ENCODE measurements around the gene LRRC7. TPM values are rescaled to one million over a fixed set of nuclear protein-coding genes. Genes with fewer than 3 reads are reported as not detected.

The LRRC7 gene
- total and polyA plus RNA-seq, 2 donors from 2014 or later, result 0.19 to 0.37 TPM

DNA sequence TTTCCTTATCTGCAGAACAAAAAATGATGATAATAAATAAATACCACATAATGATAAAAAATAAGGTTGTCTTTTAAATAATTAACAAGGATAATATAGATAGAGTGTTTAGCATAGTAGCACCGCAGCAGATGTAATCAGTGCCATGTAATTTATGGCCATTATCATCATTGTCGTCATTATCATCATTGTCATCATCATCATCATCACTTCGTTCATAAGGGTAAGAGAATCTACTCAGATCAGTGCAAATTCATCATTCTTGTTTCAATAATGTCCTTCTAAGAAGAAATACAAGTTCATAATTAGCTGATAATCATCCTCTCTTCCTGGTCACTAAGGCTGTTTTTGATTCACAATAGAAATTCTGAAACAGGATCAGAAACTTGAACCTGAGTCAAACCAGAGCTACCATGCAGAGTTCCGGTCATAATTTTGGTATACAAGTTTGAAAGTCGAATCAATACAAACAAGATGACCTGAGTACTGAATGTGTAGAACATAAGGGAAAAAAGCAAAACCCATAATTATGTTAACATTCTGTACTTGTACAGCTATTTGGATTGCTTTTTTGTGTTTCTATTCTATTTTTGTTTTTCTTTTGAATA, 465.6 kb downstream of the LRRC7 start:
- no peak for DNase-seq
- Histone ChIP-seq H3K27me3 (ENCODE audit: control insufficient read depth, insufficient read depth, low read length) (no peaks in the 10 kb centered on the region), H3K4me1 (ENCODE audit: control insufficient read depth in 2 of 3, insufficient read depth in 2 of 3, low read depth in 1 of 3, low read length in 3 of 3) (no peaks in the 10 kb centered on the region), H3K4me3 (ENCODE audit: low read length in 3 of 3) (no peak overlapping the region), H3K9ac (ENCODE audit: low read length in 3 of 3) (no peak overlapping the region), H3K36me3 (ENCODE audit: control insufficient read depth in 2 of 3, insufficient read depth in 3 of 3, low read length in 3 of 3) (no peaks in the 10 kb centered on the region), H3K9me3 (ENCODE audit: control insufficient read depth in 2 of 3, insufficient read depth in 1 of 3, low read length in 3 of 3) (no peaks in the 10 kb centered on the region), H3K27ac (ENCODE audit: low read depth in 2 of 2, low read length in 2 of 2) (no peak overlapping the region)
- no peak for FAIRE-seq
- TF ChIP-seq, protein P1, sequence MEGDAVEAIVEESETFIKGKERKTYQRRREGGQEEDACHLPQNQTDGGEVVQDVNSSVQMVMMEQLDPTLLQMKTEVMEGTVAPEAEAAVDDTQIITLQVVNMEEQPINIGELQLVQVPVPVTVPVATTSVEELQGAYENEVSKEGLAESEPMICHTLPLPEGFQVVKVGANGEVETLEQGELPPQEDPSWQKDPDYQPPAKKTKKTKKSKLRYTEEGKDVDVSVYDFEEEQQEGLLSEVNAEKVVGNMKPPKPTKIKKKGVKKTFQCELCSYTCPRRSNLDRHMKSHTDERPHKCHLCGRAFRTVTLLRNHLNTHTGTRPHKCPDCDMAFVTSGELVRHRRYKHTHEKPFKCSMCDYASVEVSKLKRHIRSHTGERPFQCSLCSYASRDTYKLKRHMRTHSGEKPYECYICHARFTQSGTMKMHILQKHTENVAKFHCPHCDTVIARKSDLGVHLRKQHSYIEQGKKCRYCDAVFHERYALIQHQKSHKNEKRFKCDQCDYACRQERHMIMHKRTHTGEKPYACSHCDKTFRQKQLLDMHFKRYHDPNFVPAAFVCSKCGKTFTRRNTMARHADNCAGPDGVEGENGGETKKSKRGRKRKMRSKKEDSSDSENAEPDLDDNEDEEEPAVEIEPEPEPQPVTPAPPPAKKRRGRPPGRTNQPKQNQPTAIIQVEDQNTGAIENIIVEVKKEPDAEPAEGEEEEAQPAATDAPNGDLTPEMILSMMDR (IDR thresholded peaks at IDR 0.05; ENCODE audit: borderline replicate concordance, extremely low read depth, insufficient read depth), result no peak
- intact Hi-C loops (cut with DNase I), result no loop called here

DNA sequence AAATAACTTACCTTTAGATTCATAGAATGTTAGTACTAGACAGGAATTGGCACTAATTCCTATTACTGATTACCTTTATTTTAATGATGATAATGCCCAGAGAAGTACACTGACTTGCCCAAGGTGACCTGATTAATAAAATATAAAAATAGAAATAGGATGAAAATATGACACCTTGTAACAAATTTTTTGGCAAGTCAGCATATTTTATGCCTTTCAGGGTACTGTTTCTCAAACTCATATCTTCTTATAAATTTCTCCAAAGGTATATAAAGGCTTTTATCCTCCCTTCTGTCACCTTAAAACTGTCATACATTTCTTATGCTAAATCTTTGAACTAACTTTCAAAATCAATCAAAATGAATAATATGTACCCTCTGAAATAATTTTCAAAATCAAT, 466.2 kb downstream of the LRRC7 start:
- DNase-seq, result no peak
- TF ChIP-seq, protein P1 (IDR thresholded peaks at IDR 0.05; ENCODE audit: borderline replicate concordance, extremely low read depth, insufficient read depth), result no peak
- Histone ChIP-seq H3K9ac (ENCODE audit: low read length in 3 of 3) (no peak overlapping the region), H3K36me3 (ENCODE audit: control insufficient read depth in 2 of 3, insufficient read depth in 3 of 3, low read length in 3 of 3) (no peaks in the 10 kb centered on the region), H3K9me3 (ENCODE audit: control insufficient read depth in 2 of 3, insufficient read depth in 1 of 3, low read length in 3 of 3) (no peaks in the 10 kb centered on the region), H3K4me1 (ENCODE audit: control insufficient read depth in 2 of 3, insufficient read depth in 2 of 3, low read depth in 1 of 3, low read length in 3 of 3) (no peaks in the 10 kb centered on the region), H3K27ac (ENCODE audit: low read depth in 2 of 2, low read length in 2 of 2) (no peak overlapping the region), H3K27me3 (ENCODE audit: control insufficient read depth, insufficient read depth, low read length) (no peaks in the 10 kb centered on the region), H3K4me3 (ENCODE audit: low read length in 3 of 3) (no peak overlapping the region)
- intact Hi-C loops (cut with DNase I), result no loop called here
- FAIRE-seq, result no peak

DNA sequence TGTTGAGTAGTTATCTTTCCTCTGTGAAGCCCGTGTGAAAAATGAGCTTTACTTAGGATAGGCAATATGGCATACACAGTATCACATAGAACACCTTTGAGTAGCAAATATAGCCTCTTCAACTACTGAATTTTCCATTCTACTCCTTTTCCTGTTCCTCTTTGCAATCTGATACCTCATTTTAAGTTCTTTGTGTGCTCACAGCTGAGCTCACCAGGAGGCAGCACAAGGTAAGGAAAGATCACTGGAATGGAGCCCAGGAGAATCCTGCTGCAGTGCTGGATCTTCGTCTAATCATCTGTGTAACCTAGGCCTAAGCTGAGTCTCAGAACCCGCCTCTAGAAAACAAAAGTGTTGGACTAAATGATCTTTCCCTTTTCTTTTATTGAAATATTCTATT, 466.7 kb downstream of the LRRC7 start:
- TF ChIP-seq, protein P1 (IDR thresholded peaks at IDR 0.05; ENCODE audit: borderline replicate concordance, extremely low read depth, insufficient read depth), result no peak
- no peaks in the 10 kb centered on the region for H3K9me3 ChIP-seq (ENCODE audit: control insufficient read depth in 2 of 3, insufficient read depth in 1 of 3, low read length in 3 of 3)
- no peaks in the 10 kb centered on the region for H3K27me3 ChIP-seq (ENCODE audit: control insufficient read depth, insufficient read depth, low read length)
- H3K9ac ChIP-seq (ENCODE audit: low read length in 3 of 3), result no peak overlapping the region
- no peak for FAIRE-seq
- peak in 3 of 5 donors; percentile 9 to 34 (median 10) for DNase-seq
- no peaks in the 10 kb centered on the region for H3K4me1 ChIP-seq (ENCODE audit: control insufficient read depth in 2 of 3, insufficient read depth in 2 of 3, low read depth in 1 of 3, low read length in 3 of 3)
- H3K4me3 ChIP-seq (ENCODE audit: low read length in 3 of 3), result no peak overlapping the region
- intact Hi-C loops (cut with DNase I), result no loop called here
- H3K27ac ChIP-seq (ENCODE audit: low read depth in 2 of 2, low read length in 2 of 2), result no peak overlapping the region
- no peaks in the 10 kb centered on the region for H3K36me3 ChIP-seq (ENCODE audit: control insufficient read depth in 2 of 3, insufficient read depth in 3 of 3, low read length in 3 of 3)

DNA sequence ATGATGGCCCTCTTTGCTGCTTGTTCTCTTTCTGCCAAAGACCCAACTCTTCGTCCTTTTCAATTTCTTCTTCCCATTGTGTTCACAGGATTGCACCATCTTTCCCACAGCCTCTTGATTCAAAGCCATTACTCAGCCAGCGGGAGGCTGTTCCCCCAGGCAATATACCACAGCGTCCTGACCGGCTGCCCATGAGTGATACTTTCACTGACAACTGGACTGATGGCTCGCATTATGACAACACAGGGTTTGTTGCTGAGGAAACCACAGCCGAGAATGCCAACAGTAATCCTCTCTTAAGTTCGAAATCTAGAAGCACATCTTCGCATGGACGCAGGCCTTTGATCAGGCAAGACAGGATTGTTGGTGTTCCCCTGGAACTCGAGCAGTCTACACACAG, 470.3 kb downstream of the LRRC7 start:
- DNase-seq (no peak), FAIRE-seq (no peak)
- TF ChIP-seq, protein P1 (IDR thresholded peaks at IDR 0.05; ENCODE audit: borderline replicate concordance, extremely low read depth, insufficient read depth), result no peak
- Histone ChIP-seq H3K4me1 (ENCODE audit: control insufficient read depth in 2 of 3, insufficient read depth in 2 of 3, low read depth in 1 of 3, low read length in 3 of 3) (no peaks in the 10 kb centered on the region), H3K9ac (ENCODE audit: low read length in 3 of 3) (no peak overlapping the region), H3K27me3 (ENCODE audit: control insufficient read depth, insufficient read depth, low read length) (no peaks in the 10 kb centered on the region), H3K27ac (ENCODE audit: low read depth in 2 of 2, low read length in 2 of 2) (no peak overlapping the region), H3K36me3 (ENCODE audit: control insufficient read depth in 2 of 3, insufficient read depth in 3 of 3, low read length in 3 of 3) (no peaks in the 10 kb centered on the region), H3K9me3 (ENCODE audit: control insufficient read depth in 2 of 3, insufficient read depth in 1 of 3, low read length in 3 of 3) (no peaks in the 10 kb centered on the region), H3K4me3 (ENCODE audit: low read length in 3 of 3) (no peak overlapping the region)
- intact Hi-C loops (cut with DNase I), result no loop called here
